Medulla oblongata (tissue), 1 donor: Measurements from ENCODE around the gene MEX3C.

ENCODE experiments used
- DNase-seq: peaks from one replicate; pipeline ENCODE4 v3.0.0-alpha.2; 2015; ENCODE audit errors: extremely low spot score

MEX3C gene

DNA sequence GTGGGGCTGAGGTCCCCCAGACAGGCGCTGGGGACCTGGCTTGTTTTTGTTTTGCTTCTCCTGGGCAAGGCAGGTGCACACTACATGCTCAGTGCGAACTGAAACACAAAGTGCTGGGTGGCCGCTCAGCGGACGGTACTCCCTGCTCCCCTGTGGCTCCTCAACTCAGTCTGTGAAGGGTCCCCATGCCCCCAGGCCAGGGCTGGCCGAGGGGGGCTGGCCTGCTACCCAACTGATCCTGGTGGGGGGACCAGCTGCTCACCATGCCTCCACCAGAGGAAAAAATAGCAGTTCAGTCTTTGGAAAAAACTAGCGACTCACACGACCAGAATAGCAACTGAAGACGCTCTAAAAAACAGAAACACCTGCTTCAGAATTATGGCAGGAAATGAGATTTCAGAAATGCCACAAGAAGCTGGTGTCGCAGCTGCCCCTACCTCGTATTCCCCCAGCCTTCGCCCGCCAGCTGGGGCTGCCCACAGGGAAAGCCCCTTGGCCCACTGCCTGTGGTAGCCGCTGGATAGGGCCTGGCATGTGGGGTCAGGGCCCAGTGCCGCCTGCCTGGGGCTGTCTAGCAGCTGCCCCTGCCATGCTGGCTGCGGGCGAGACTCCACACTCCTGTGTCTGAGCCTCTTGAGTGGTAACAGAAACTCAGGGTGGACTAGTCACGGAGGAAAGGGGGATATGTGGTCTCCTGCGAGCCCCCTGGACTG, 43.7 kb downstream of the MEX3C start:
- DNase-seq = no peak

DNA sequence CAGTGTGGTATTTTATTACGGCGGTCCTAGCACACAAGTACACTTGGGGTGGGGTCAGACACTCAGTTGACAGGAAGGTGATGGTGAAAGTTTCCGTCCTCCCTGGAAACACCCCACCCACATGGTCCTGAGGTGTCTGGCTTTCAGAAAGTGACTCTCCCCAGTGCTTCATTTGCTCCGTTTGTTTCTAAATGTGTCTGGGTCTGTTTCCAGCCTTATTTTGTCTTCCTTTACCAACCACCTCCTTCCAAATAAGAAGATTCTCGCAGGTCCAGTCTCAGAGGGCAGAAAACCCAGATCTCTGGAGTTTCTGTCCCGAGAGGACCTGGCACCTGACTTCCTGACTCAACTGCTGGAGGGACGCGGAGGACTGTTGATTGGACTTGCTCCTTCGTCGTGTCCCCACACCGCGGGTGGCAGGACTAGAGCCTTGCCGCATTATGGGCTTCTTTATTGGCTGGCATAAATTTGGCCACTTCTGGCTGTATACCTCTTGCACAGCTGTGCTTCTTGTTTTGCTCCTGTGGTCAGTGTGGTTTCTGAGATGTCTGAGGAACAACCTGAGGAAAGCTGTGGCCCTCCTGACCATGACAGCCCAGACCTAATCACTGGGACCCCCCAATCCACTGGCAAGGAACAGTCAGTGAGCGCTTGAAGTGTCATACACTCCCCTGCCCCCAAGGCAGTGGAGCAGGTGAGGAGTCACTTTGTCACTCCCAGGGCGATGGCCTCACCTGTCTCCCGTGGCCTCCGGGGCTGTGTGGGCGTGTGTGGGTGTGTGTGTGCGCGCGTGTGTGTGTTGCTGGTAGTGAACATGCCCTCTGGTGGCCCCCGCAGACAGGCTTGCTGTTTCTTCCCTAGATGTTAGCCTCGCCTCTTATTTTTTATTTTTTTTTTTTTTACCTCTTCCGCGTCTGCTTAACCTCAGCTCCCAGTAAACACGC, 45.6 kb downstream of the MEX3C start:
- no peak for DNase-seq

DNA sequence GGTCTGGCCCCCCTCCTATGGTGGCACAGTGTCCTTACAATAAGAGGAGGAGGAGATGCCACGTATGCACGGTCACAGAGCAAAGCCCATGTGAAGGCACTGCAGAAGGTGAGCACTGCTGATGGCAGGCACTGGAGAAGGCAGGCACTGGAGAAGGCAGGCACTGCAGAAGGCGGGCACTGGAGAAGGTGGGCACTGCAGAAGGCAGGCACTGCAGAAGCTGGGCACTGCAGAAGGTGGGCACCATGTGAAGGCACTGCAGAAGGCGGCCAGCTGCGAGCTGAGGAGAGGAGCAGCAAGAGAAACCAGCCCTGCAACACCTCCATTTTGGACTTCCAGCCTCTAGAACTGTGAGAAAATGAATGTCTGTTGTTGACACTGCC, 46.3 kb downstream of the MEX3C start:
- DNase-seq = no peak

DNA sequence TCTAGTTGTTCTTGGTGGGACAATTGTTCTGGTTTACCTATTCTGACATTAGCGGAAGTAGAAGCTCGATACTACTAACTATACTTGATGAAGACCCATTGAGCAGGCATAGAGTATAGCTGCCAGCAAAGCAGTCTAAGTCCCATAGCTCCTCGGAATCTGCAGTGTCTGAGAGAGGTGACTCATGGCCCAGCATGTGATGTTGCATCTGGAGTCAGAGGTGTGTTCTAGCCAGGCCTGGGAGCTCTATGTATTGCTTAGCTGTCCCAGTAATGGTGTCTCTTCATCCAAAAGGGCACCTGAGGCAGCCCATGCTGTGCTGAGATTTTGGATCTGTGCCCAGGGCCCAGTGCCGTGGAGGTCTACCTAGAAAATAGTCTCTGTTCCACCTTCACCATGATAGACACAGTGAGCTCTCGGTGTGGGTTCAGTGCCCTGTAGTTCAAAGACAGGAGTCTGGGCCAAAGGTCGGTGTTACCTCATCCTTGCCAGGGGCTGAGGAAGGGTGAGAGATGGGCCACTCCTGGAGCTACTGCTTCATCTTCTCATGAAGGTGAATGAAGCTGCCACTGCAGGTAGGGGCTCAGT, 47.3 kb downstream of the MEX3C start:
- DNase-seq = no peak

- no peak for DNase-seq
Observed at GRCh38 chr18:51149670-51150069, 47.8 kb downstream of the MEX3C start.

GRCh38 chr18:51146909-51147308, 50.6 kb downstream of the MEX3C start:
- no peak for DNase-seq

DNA sequence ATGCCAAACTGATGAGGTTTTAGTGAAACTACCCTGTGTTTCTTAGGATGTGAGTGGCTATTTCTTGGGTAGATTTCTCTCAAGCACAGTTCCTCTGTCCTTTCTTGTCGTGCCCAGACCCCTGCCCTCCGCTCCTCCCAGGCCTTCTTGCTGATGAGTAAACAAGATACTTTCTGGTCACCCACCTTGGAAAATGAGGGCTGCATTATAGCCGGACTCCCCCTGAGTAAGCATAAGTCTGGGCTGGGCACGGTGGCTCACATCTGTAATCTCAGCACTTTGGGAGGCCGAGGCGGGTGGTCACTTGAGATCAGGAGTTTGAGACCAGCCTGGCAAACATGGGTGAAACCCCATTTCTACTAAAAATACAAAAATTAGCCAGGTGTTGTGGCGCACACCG, 58.5 kb downstream of the MEX3C start:
- DNase-seq = no peak

DNA sequence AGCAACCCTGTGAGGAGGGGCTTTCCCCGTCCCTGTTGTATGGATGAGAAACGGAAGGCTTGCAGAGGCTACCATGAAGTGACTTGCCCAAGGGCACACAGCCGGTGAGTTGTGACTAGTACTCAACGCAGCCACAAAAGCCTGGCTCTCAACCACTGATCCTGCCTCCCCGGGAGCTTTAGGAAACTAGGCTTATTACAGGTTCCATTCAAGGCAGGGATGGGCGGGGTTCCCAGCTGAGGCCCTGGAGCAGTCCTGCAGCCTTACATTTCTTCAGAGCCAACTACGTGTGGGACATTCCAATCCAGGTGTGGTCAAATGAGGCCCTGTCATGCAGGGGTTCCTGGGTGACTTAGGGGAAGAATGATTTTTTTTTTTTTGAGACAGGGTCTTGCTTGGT, 59.6 kb downstream of the MEX3C start:
- no peak for DNase-seq

GRCh38 chr18:51137026-51137729, 60.3 kb downstream of the MEX3C start:
- DNase-seq = no peak

- DNase-seq = no peak
Observed at GRCh38 chr18:51135795-51136194, 61.7 kb downstream of the MEX3C start.

- DNase-seq = no peak
Observed at GRCh38 chr18:51135364-51135763, 62.1 kb downstream of the MEX3C start.

DNA sequence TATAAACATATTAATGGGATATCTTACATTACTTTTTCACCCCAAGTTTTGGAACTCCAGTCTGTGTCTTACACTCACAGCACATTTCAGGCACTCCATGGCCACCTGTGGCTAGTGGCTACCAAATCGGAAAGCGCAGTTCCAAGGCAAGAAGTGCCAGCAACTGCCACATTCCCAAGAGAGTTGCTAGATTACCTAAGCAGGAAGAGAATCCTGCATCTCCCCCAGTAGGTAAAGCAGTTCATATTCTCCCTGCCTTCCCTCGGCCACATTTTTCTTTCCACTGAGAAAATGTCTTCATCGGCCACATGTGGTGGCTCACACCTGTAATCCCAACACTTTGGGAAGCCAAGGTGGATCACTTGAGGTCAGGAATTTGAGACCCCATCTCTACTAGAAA, 62.8 kb downstream of the MEX3C start:
- no peak for DNase-seq

DNA sequence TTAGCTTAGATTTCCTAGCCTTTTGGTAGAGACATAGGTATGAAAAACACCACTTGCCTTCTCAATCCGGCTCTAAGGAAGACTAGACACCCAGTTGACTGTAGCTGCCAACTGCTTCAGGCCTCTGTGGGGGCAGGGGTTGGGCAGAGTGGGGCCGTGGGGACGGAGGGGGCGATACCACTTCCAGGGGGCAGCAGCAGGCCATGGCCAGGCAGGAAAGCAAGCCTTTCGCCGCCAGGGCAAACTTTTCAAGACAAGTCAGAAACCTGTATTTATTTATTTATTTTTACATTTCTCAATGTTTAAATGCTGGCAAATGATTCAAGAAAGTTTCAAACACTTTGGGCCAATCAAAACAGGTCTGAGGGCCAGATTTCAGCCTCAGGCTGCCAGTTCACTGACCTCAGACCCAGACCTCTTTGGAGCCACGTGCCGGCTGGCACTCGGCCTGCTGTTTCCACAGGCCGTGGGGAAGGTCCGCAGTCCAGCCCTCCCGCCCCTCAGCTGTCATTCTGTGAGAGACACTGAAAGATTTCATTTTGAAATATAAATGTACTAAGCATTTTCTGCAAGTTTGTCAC, 63.8 kb downstream of the MEX3C start:
- DNase-seq = no peak

GRCh38 chr18:51132256-51132935, 65.1 kb downstream of the MEX3C start:
- no peak for DNase-seq

DNA sequence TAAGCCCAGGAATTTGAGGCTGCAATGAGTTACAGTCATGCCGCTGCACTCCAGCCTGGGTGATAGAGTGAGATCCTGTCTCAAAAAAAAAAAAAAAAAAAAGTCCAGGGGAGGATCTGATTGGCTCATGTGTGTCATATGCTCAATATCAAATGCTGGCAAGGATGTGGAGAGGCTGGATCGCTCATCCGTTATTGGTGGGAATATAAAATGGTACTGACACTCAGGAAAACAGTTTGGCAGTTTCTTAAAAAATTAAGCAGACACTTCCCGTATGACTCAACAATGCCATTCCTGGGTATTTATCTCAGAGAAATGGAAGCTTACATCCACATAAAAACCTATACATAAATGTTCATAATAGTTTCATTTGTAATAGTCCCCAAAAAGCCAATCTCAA, 68.9 kb downstream of the MEX3C start:
- DNase-seq = no peak

- no peak for DNase-seq
Observed at GRCh38 chr18:51127664-51128063, 69.8 kb downstream of the MEX3C start.

DNA sequence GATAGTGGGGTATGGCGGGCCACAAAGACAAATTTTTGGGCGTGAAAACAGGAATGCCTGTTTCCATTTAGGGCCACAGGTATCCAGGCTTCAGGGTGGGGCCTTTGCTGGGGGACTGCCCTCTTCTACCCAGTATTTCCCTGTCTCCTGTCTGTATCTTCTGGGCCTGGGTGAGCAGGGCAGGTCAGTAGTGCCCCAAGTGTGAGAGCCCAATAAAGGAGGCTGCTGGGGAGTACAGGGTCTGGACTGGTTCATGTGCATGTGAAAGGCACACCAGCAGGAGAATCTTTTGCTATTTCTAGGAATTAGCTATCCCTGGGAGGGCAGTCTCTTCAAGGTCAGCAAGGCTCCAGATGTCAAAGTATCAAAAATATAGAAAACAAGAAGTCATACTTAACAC, 71.5 kb downstream of the MEX3C start:
- DNase-seq = no peak
